GM12878 (cell line): ENCODE results near the gene ADK. TPM values are rescaled to one million over a fixed set of nuclear protein-coding genes. Genes with fewer than 3 reads are reported as not detected.

Experiments
- CREM ChIP-seq: IDR thresholded peaks from 2 replicates; pipeline ENCODE4 v1.6.1; 2014; ENCODE audit warnings: antibody characterized with exemption, low read depth
- CTCF ChIP-seq, 3 experiments: IDR thresholded peaks in 2 of 3; conservative IDR thresholded peaks in 1 of 3; 2 replicates each; pipeline ENCODE4 v1.5.1; 2011; ENCODE audit warnings: low read depth in 3 of 3, low read length in 3 of 3, mild to moderate bottlenecking in 3 of 3, control low read depth in 2 of 3, moderate library complexity in 2 of 3, inconsistent platforms in 1 of 3, mixed read lengths in 1 of 3; ENCODE audit not compliant: control insufficient read depth in 2 of 3, insufficient read depth in 1 of 3; ENCODE audit errors: extremely low read depth in 1 of 3
- CUX1 ChIP-seq: IDR thresholded peaks from 2 replicates; pipeline ENCODE4 v1.6.1; 2012; ENCODE audit warnings: improper control_type of control experiment, low read depth, low read length; ENCODE audit not compliant: insufficient replicate concordance
- HSF1 ChIP-seq: fragments of 150-350 bp; IDR thresholded peaks from 2 replicates; pipeline ENCODE4 v1.6.1; 2014; ENCODE audit warnings: mild to moderate bottlenecking, low read depth, low read length
- IKZF1 ChIP-seq: fragments of 450-650 bp; conservative IDR thresholded peaks from 2 replicates; pipeline ENCODE4 v1.6.1; 2017; ENCODE audit warnings: antibody characterized with exemption, mild to moderate bottlenecking
- IRF3 ChIP-seq: fragments of 450-650 bp; IDR thresholded peaks from 2 replicates; pipeline ENCODE4 v1.6.1; 2014; ENCODE audit warnings: mild to moderate bottlenecking
- POLR2AphosphoS5 ChIP-seq: IDR thresholded peaks from 2 replicates; pipeline ENCODE4 v1.6.1; 2011; ENCODE audit warnings: mild to moderate bottlenecking, low read length, inconsistent platforms
- RELA ChIP-seq: fragments of 450-650 bp; IDR thresholded peaks from 2 replicates; pipeline ENCODE4 v1.8.0; 2014; ENCODE audit warnings: borderline replicate concordance; ENCODE audit not compliant: partially characterized antibody
- ZBTB40 ChIP-seq: fragments of 450-650 bp; IDR thresholded peaks from 2 replicates; pipeline ENCODE4 v1.6.1; 2016; ENCODE audit warnings: mild to moderate bottlenecking, moderate library complexity, borderline replicate concordance
- ZNF592 ChIP-seq: fragments of 450-650 bp; IDR thresholded peaks from 2 replicates; pipeline ENCODE4 v1.6.1; 2017; ENCODE audit warnings: mild to moderate bottlenecking, moderate library complexity
- polyA plus RNA-seq, 11 experiments: library from polyadenylated mRNA; depleted of rRNA in 4 of 11; unstranded in 6 of 11; stranded (reverse) in 5 of 11; fragments of >200 nt; fragmentation: Nextera tagmentation in 4 of 11; fragmentation: Illumina TruSeq in 1 of 11; extraction: Ambion mirVana in 4 of 11; extraction: Trizol in 1 of 11; gene quantifications; 1 replicate in 1 of 11; 2 replicates in 10 of 11; pipeline versions ENCODE4 v1.2.1 to v1.2.3, GENCODE V29; 2011 to 2016; ENCODE audit warnings: inconsistent platforms in 2 of 11, missing spikeins in 2 of 11, low read depth in 1 of 11
- total RNA-seq, 4 experiments: library from RNA; depleted of rRNA in 3 of 4; stranded (reverse); fragments of >200 nt in 3 of 4; fragmentation: Illumina TruSeq in 1 of 4; extraction: Trizol in 1 of 4; gene quantifications; 2 replicates each; pipeline versions ENCODE4 v1.2.1 to v1.2.3, GENCODE V29; 2013 to 2021

The ADK gene
- total and polyA plus RNA-seq, 10 of the 15 experiments (the other 5 are each of a cell fraction or from before 2014, with no cell fraction given) = 42.0 to 151 (median 81.6) TPM

GRCh38 chr10:74117738-74118137, 33.3 kb upstream of the ADK start (continued):
- TF ChIP-seq ZNF592 (no peak), CUX1 (no peak), IKZF1 (peak; percentile 35; the same call in 1 of the 2 replicates), CTCF (IDR thresholded peaks at IDR 0.05 in 2 of 3, conservative IDR thresholded peaks at IDR 0.05 in 1 of 3; ENCODE audit: control insufficient read depth in 2 of 3, extremely low read depth in 1 of 3, insufficient read depth in 1 of 3, low read depth in 3 of 3, low read length in 3 of 3) (no peak), POLR2AphosphoS5 (no peak), IRF3 (no peak), ZBTB40 (no peak), CREM (no peak), RELA (peak; percentile 65), HSF1 (no peak)
